Colonic mucosa (tissue), 4 donors: ENCODE results near the gene CEP128. TPM values are rescaled to one million over a fixed set of nuclear protein-coding genes. Genes with fewer than 3 reads are reported as not detected.

Experiments used
- DNase-seq: peaks from one replicate; pipeline ENCODE4 v3.0.0-alpha.2; 2020
- H3K27ac ChIP-seq: fragments of 200-600 bp; one replicate; pipeline ENCODE4 v1.8.0; 2021
- H3K27me3 ChIP-seq: fragments of 200-600 bp; one replicate; pipeline ENCODE4 v1.8.0; 2021
- H3K36me3 ChIP-seq: fragments of 200-600 bp; one replicate; pipeline ENCODE4 v1.8.0; 2021
- H3K4me1 ChIP-seq: fragments of 200-600 bp; one replicate; pipeline ENCODE4 v1.8.0; 2021; ENCODE audit warnings: mild to moderate bottlenecking
- H3K4me3 ChIP-seq: fragments of 200-600 bp; one replicate; pipeline ENCODE4 v1.8.0; 2021
- H3K9ac ChIP-seq, 2 donors: one replicate each; pipeline ENCODE4 v1.7.0; 2013; ENCODE audit warnings: control low read depth in 2 of 2, low read depth in 2 of 2, low read length in 2 of 2
- H3K9me3 ChIP-seq: fragments of 200-600 bp; one replicate; pipeline ENCODE4 v1.8.0; 2021
- intact Hi-C: fragments of 100-400 bp; cut with DNase I; formaldehyde crosslinking; loops from one replicate; pipeline ENCODE4 v1.14.1; 2022
- total RNA-seq, 2 donors: library from RNA; stranded (reverse); fragmentation: NEBNext Ultra II Directional in 1 of 2; extraction: Animal tissue kit (Norgen Biotek cat#: 25700) in 1 of 2; gene quantifications; one replicate each; pipeline ENCODE4 v1.2.1, GENCODE V29; 2021
- TF ChIP-seq, protein P1 (sequence below): fragments of 200-600 bp; IDR thresholded peaks from one replicate; pipeline ENCODE4 v1.8.0; 2022; ENCODE audit warnings: antibody characterized with exemption, mild to moderate bottlenecking
- donor health status: healthy.
- donor health status: DM: no; HTN: no; CAD: no.
- donor health status: DM: no; HTN: no; CAD: no.

Gene CEP128
- total RNA-seq, 2 donors from 2014 or later: 4.4 to 11.6 TPM

DNA sequence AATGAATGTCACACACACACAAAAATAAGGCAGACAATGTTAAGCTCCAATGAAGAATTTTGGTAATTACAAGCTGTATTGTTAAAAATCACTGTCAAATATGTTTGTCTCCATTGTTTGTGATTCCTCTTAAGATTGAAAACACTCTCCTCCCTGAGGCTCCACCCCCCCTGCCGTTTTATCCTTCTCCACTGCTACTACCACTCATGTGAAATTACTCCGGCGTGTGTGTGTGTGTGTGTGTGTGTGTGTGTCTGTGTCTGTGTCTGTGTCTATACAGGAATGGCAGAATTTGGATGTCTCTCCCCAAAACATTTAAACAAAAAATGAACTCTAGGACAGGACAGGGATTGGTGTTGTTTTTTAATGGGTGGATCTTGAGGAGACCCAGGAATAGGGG is 365.1 kb downstream of the CEP128 start:
- Histone ChIP-seq H3K27ac (no peak overlapping the region), H3K4me1 (no peaks in the 10 kb centered on the region), H3K9ac (no peak overlapping the region), H3K4me3 (no peak overlapping the region), H3K36me3 (no peaks in the 10 kb centered on the region), H3K9me3 (no peaks in the 10 kb centered on the region), H3K27me3 (no peaks in the 10 kb centered on the region)
- DNase-seq: no peak
- intact Hi-C loops: no loop called here
- TF ChIP-seq, protein P1, sequence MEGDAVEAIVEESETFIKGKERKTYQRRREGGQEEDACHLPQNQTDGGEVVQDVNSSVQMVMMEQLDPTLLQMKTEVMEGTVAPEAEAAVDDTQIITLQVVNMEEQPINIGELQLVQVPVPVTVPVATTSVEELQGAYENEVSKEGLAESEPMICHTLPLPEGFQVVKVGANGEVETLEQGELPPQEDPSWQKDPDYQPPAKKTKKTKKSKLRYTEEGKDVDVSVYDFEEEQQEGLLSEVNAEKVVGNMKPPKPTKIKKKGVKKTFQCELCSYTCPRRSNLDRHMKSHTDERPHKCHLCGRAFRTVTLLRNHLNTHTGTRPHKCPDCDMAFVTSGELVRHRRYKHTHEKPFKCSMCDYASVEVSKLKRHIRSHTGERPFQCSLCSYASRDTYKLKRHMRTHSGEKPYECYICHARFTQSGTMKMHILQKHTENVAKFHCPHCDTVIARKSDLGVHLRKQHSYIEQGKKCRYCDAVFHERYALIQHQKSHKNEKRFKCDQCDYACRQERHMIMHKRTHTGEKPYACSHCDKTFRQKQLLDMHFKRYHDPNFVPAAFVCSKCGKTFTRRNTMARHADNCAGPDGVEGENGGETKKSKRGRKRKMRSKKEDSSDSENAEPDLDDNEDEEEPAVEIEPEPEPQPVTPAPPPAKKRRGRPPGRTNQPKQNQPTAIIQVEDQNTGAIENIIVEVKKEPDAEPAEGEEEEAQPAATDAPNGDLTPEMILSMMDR: no peak

DNA sequence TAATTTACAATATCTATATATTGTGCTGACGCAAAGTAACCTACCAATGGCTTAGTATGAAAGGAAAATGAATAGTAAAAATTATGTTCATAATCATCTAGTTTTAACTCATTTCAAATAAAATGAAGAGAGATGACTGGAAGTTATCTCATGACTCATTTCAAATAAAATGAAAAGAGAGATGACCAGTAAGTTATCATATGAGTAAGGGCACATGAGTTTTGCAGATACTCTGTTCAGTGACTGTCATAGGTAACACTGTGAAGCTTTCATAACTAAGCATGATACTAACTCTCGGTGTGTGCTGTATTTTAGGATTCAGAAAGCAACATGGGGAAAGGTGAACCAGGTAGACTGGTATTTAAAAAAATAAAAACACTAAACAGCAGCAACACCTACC is 365.8 kb downstream of the CEP128 start:
- Histone ChIP-seq H3K27me3 (no peaks in the 10 kb centered on the region), H3K4me1 (no peaks in the 10 kb centered on the region), H3K36me3 (no peaks in the 10 kb centered on the region), H3K9me3 (no peaks in the 10 kb centered on the region), H3K9ac (no peak overlapping the region), H3K27ac (no peak overlapping the region), H3K4me3 (no peak overlapping the region)
- TF ChIP-seq, protein P1: no peak
- DNase-seq: no peak
- intact Hi-C loops: no loop called here

DNA sequence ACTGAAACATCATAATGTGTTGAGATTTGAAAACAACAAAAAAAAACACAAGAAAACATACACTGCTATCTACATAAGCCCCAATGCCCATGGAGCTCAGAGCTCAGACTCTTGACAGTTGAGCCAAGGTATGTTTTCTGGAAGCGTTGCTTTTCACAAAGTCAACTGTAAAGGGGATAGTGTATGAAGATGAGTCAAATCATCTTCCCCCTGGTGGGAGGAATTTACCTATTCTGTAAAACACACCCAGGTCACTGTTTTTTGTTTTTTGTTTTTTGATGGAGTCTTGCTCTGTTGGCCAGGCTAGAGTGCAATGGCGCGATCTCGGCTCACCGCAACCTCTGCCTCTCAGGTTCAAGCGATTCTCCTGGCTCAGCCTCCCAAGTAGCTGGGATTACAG is 368.9 kb downstream of the CEP128 start:
- H3K9ac ChIP-seq: no peak overlapping the region
- intact Hi-C loops: no loop called here
- no peaks in the 10 kb centered on the region for H3K4me1 ChIP-seq
- H3K9me3 ChIP-seq: no peaks in the 10 kb centered on the region
- DNase-seq: no peak
- no peaks in the 10 kb centered on the region for H3K36me3 ChIP-seq
- no peak overlapping the region for H3K27ac ChIP-seq
- TF ChIP-seq, protein P1: no peak
- H3K4me3 ChIP-seq: no peak overlapping the region
- no peaks in the 10 kb centered on the region for H3K27me3 ChIP-seq

DNA sequence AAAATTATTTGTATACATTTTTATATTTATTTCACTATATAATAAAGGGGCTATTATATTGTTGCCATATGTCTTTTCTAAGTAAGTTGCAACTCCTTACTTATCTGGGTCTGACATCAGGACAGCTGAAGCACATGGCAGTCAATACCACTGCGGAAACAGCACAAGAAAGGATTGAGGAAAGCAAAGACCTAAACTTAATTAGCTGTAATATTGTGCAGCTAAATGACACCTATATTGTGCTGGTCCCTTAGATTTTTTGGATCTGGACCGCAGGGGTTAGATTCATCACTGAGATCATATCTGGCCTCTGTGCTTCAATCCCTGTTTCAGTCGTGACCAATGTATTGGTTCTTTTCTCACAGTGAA is 370.6 kb downstream of the CEP128 start:
- intact Hi-C loops: no loop called here
- Histone ChIP-seq H3K27me3 (no peaks in the 10 kb centered on the region), H3K36me3 (no peaks in the 10 kb centered on the region), H3K9me3 (no peaks in the 10 kb centered on the region), H3K4me3 (no peak overlapping the region), H3K27ac (no peak overlapping the region), H3K9ac (no peak overlapping the region), H3K4me1 (no peaks in the 10 kb centered on the region)
- TF ChIP-seq, protein P1: no peak
- no peak for DNase-seq

DNA sequence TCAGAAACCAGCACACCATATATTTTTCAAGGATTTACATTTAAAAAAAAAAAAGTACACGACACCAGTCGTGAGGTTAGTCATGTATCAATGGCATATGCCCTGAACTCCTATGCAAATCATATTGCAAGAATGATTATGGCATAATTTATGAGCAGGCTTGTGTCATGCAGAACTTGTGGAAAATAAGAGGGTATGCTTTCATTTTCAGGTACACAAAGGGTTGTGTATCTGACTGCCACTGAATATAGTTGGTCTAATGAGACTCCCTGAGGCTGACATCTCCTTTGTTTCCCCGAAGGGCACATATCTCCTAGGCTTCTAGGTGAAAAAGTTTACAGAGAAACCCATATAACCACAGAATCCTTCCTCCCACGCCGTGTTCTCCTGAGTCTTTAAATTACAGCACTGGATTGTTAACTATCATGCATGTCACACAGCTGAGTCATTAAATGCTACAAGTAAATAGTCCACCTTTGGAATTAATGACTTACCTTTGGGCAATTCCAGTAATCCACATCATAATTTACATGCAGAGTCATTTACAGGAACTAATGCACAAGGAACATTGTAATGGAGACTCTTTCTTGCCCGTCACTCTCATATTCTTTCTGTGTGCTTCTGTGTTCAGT is 373.5 kb downstream of the CEP128 start:
- intact Hi-C loops: no loop called here
- Histone ChIP-seq H3K27me3 (no peaks in the 10 kb centered on the region), H3K4me3 (no peak overlapping the region), H3K36me3 (no peaks in the 10 kb centered on the region), H3K9me3 (no peaks in the 10 kb centered on the region), H3K9ac (no peak overlapping the region), H3K4me1 (no peaks in the 10 kb centered on the region), H3K27ac (no peak overlapping the region)
- TF ChIP-seq, protein P1: no peak
- no peak for DNase-seq
